GM23338 (cell line): ENCODE results near the gene PPFIBP2. TPM values are rescaled to one million over a fixed set of nuclear protein-coding genes. Genes with fewer than 3 reads are reported as not detected.

Experiments used
- ATAC-seq: fragments of 200-7000 bp; cut with Tn5 transposase; 3 replicates; pipeline ENCODE4 v1.9.1; 2020
- DNase-seq: peaks from one replicate; pipeline ENCODE4 v3.0.0-alpha.2; 2015; ENCODE audit warnings: low spot score
- H2AFZ ChIP-seq: fragments of 200-600 bp; sonication (generic); 2 replicates; pipeline ENCODE4 v1.8.0; 2016; ENCODE audit warnings: antibody characterized with exemption, mild to moderate bottlenecking, moderate library complexity
- H3F3A ChIP-seq: fragments of 200-600 bp; sonication (generic); replicated peaks from 2 replicates; pipeline ENCODE4 v1.8.0; 2017; ENCODE audit warnings: antibody characterized with exemption, mixed run types, low read depth
- H3K27ac ChIP-seq: fragments of 200-600 bp; sonication (generic); 2 replicates; pipeline ENCODE4 v1.6.1; 2016; ENCODE audit warnings: low read depth
- H3K27me3 ChIP-seq: fragments of 200-600 bp; sonication (generic); 2 replicates; pipeline ENCODE4 v1.8.0; 2016; ENCODE audit warnings: mild to moderate bottlenecking, mixed run types, moderate library complexity; ENCODE audit not compliant: insufficient read depth
- H3K36me3 ChIP-seq: fragments of 200-600 bp; sonication (generic); 2 replicates; pipeline ENCODE4 v1.8.0; 2016; ENCODE audit warnings: mild to moderate bottlenecking; ENCODE audit not compliant: insufficient read depth
- H3K4me1 ChIP-seq: fragments of 200-600 bp; sonication (generic); 2 replicates; pipeline ENCODE4 v1.8.0; 2016; ENCODE audit warnings: mild to moderate bottlenecking, moderate library complexity; ENCODE audit not compliant: insufficient read depth
- H3K4me2 ChIP-seq: fragments of 200-600 bp; sonication (generic); 2 replicates; pipeline ENCODE4 v1.7.1; 2017; ENCODE audit warnings: mixed run types
- H3K4me3 ChIP-seq: fragments of 200-600 bp; sonication (generic); 2 replicates; pipeline ENCODE4 v1.6.1; 2016; ENCODE audit warnings: mixed run types
- H3K79me2 ChIP-seq: fragments of 200-600 bp; sonication (generic); replicated peaks from 2 replicates; pipeline ENCODE4 v1.8.0; 2017; ENCODE audit warnings: mild to moderate bottlenecking; ENCODE audit not compliant: insufficient read depth
- H3K9me2 ChIP-seq: fragments of 200-600 bp; sonication (generic); 2 replicates; pipeline ENCODE4 v1.8.0; 2017; ENCODE audit not compliant: insufficient read depth
- H4K20me1 ChIP-seq: fragments of 200-600 bp; sonication (generic); replicated peaks from 2 replicates; pipeline ENCODE4 v1.8.0; 2017; ENCODE audit warnings: mild to moderate bottlenecking; ENCODE audit not compliant: insufficient read depth
- H3K27ac Mint-ChIP-seq: 2 replicates; pipeline ENCODE4 v1.8.0; 2020; ENCODE audit warnings: inconsistent platforms, mild to moderate bottlenecking, moderate library complexity, mixed read lengths
- H3K27me3 Mint-ChIP-seq: 3 replicates; pipeline ENCODE4 v1.8.0; 2022; ENCODE audit warnings: low read depth, mild to moderate bottlenecking, moderate library complexity, mixed read lengths, inconsistent platforms; ENCODE audit not compliant: insufficient read depth, poor library complexity
- H3K36me3 Mint-ChIP-seq: 3 replicates; pipeline ENCODE4 v1.8.0; 2021; ENCODE audit warnings: low read depth, mild to moderate bottlenecking, inconsistent platforms, moderate library complexity, mixed read lengths
- H3K4me1 Mint-ChIP-seq: 3 replicates; pipeline ENCODE4 v1.8.0; 2020; ENCODE audit warnings: mild to moderate bottlenecking, inconsistent platforms, mixed read lengths
- H3K4me3 Mint-ChIP-seq: 3 replicates; pipeline ENCODE4 v1.8.0; 2021; ENCODE audit warnings: moderate library complexity, mild to moderate bottlenecking, inconsistent platforms, mixed read lengths
- H3K9me3 Mint-ChIP-seq: 3 replicates; pipeline ENCODE4 v1.8.0; 2020; ENCODE audit warnings: moderate library complexity, mild to moderate bottlenecking, inconsistent platforms, mixed read lengths
- CREB1 ChIP-seq: fragments of 250-450 bp; sonication (Bioruptor Pico); IDR thresholded peaks from 2 replicates; pipeline ENCODE4 v1.5.0; 2020; ENCODE audit warnings: low read depth, mild to moderate bottlenecking, moderate library complexity
- EZH2phosphoT487 ChIP-seq: fragments of 200-600 bp; sonication (generic); IDR thresholded peaks from one replicate; pipeline ENCODE4 v1.8.1; 2018; ENCODE audit warnings: antibody characterized with exemption; ENCODE audit not compliant: unreplicated experiment
- JUNB ChIP-seq: IDR thresholded peaks from one replicate; pipeline ENCODE4 v1.6.1; 2016; ENCODE audit warnings: antibody characterized with exemption; ENCODE audit not compliant: unreplicated experiment
- NANOG ChIP-seq: IDR thresholded peaks from 2 replicates; pipeline ENCODE4 v1.6.1; 2016; ENCODE audit warnings: antibody characterized with exemption, borderline replicate concordance
- POLR2AphosphoS5 ChIP-seq: IDR thresholded peaks from 2 replicates; pipeline ENCODE4 v1.6.1; 2016; ENCODE audit warnings: antibody characterized with exemption, low read depth
- STAT1 ChIP-seq: IDR thresholded peaks from one replicate; pipeline ENCODE4 v1.6.1; 2016; ENCODE audit warnings: antibody characterized with exemption; ENCODE audit not compliant: unreplicated experiment
- ZNF114 ChIP-seq: fragments of 250-450 bp; sonication (Bioruptor Pico); IDR thresholded peaks from 2 replicates; pipeline ENCODE4 v1.5.0; 2020; ENCODE audit warnings: mild to moderate bottlenecking, moderate library complexity
- polyA plus RNA-seq: library from polyadenylated mRNA; unstranded; fragments of >200 nt; fragmentation: Nextera tagmentation; extraction: Ambion mirVana; gene quantifications from 2 replicates; pipeline ENCODE4 v1.2.1, GENCODE V29; 2016
- total RNA-seq: library from RNA; depleted of rRNA; stranded (reverse); fragments of >200 nt; shearing (Covaris generic); gene quantifications from 2 replicates; pipeline ENCODE4 v1.2.3, GENCODE V29; 2014
- TF ChIP-seq, protein P1 (sequence below): fragments of 250-450 bp; sonication (Bioruptor Pico); IDR thresholded peaks from 2 replicates; pipeline ENCODE4 v1.5.0; 2020; ENCODE audit warnings: mild to moderate bottlenecking, moderate library complexity
- TF ChIP-seq, protein P2 (sequence below): IDR thresholded peaks from 2 replicates; pipeline ENCODE4 v1.6.1; 2016; ENCODE audit warnings: antibody characterized with exemption
- TF ChIP-seq, protein P3 (sequence below), 2 experiments: fragments of 200-600 bp in 1 of 2; sonication (generic) in 1 of 2; conservative IDR thresholded peaks; 2 replicates each; pipeline versions ENCODE4 v1.5.1 to v1.6.1; 2016 to 2017; ENCODE audit warnings: antibody characterized with exemption in 2 of 2, low read depth in 2 of 2, mild to moderate bottlenecking in 2 of 2, moderate library complexity in 1 of 2

The PPFIBP2 gene
- total and polyA plus RNA-seq, 2 experiments from 2014 or later, result 7.1 to 14.8 TPM

DNA sequence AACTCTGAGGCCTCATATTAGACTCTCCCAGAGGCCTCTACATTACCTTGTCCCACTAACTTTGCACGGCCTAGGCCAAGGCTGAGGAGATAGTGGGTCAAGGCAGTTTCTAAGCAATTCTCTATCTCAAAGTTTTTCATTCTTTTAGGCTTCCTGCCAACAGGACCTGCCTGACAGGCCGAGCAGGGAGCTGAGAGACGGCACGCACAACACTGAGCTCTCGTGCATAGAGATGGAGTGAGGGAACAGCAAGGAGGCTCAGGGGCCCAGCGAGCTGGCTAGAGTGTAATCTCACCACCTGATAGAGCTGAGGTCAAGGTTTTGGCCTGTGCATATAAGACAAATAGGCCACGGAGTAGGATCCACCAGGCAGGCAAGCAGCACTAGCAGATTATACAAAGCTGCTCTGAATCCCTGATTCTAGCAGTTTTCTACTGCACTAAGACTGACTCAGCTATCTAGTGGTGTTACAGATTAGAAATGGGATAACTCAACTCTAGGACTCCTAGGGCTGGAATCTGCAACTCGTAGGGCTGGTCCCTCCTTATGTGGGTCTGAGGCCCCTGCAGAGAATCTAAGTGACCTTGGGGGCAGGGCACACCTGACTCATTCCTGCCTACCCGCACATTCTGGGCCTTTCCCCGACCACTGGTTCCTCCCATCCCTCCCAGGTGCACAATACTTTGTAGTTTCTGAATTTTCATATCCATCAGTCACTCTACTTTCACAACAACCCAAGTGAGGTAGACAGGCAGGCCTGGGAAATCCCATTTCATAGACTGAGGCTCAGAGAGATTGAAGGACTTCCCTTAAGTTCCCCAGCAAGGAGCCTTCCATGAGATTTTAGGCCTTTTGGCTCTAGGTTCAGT lies 157.8 kb downstream of the PPFIBP2 start:
- TF ChIP-seq JUNB (no peak), ZNF114 (no peak), EZH2phosphoT487 (no peak), NANOG (no peak), POLR2AphosphoS5 (no peak), STAT1 (no peak), CREB1 (CRISPR knock-in tag) (no peak)
- TF ChIP-seq, protein P1, sequence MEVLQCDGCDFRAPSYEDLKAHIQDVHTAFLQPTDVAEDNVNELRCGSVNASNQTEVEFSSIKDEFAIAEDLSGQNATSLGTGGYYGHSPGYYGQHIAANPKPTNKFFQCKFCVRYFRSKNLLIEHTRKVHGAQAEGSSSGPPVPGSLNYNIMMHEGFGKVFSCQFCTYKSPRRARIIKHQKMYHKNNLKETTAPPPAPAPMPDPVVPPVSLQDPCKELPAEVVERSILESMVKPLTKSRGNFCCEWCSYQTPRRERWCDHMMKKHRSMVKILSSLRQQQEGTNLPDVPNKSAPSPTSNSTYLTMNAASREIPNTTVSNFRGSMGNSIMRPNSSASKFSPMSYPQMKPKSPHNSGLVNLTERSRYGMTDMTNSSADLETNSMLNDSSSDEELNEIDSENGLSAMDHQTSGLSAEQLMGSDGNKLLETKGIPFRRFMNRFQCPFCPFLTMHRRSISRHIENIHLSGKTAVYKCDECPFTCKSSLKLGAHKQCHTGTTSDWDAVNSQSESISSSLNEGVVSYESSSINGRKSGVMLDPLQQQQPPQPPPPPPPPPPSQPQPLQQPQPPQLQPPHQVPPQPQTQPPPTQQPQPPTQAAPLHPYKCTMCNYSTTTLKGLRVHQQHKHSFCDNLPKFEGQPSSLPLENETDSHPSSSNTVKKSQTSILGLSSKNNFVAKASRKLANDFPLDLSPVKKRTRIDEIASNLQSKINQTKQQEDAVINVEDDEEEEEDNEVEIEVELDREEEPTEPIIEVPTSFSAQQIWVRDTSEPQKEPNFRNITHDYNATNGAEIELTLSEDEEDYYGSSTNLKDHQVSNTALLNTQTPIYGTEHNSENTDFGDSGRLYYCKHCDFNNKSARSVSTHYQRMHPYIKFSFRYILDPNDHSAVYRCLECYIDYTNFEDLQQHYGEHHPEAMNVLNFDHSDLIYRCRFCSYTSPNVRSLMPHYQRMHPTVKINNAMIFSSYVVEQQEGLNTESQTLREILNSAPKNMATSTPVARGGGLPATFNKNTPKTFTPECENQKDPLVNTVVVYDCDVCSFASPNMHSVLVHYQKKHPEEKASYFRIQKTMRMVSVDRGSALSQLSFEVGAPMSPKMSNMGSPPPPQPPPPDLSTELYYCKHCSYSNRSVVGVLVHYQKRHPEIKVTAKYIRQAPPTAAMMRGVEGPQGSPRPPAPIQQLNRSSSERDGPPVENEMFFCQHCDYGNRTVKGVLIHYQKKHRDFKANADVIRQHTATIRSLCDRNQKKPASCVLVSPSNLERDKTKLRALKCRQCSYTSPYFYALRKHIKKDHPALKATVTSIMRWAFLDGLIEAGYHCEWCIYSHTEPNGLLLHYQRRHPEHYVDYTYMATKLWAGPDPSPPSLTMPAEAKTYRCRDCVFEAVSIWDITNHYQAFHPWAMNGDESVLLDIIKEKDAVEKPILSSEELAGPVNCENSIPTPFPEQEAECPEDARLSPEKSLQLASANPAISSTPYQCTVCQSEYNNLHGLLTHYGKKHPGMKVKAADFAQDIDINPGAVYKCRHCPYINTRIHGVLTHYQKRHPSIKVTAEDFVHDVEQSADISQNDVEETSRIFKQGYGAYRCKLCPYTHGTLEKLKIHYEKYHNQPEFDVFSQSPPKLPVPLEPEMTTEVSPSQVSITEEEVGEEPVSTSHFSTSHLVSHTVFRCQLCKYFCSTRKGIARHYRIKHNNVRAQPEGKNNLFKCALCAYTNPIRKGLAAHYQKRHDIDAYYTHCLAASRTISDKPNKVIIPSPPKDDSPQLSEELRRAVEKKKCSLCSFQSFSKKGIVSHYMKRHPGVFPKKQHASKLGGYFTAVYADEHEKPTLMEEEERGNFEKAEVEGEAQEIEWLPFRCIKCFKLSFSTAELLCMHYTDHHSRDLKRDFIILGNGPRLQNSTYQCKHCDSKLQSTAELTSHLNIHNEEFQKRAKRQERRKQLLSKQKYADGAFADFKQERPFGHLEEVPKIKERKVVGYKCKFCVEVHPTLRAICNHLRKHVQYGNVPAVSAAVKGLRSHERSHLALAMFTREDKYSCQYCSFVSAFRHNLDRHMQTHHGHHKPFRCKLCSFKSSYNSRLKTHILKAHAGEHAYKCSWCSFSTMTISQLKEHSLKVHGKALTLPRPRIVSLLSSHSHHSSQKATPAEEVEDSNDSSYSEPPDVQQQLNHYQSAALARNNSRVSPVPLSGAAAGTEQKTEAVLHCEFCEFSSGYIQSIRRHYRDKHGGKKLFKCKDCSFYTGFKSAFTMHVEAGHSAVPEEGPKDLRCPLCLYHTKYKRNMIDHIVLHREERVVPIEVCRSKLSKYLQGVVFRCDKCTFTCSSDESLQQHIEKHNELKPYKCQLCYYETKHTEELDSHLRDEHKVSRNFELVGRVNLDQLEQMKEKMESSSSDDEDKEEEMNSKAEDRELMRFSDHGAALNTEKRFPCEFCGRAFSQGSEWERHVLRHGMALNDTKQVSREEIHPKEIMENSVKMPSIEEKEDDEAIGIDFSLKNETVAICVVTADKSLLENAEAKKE, result no peak
- TF ChIP-seq, protein P2, sequence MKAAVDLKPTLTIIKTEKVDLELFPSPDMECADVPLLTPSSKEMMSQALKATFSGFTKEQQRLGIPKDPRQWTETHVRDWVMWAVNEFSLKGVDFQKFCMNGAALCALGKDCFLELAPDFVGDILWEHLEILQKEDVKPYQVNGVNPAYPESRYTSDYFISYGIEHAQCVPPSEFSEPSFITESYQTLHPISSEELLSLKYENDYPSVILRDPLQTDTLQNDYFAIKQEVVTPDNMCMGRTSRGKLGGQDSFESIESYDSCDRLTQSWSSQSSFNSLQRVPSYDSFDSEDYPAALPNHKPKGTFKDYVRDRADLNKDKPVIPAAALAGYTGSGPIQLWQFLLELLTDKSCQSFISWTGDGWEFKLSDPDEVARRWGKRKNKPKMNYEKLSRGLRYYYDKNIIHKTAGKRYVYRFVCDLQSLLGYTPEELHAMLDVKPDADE, result no peak
- TF ChIP-seq, protein P3, sequence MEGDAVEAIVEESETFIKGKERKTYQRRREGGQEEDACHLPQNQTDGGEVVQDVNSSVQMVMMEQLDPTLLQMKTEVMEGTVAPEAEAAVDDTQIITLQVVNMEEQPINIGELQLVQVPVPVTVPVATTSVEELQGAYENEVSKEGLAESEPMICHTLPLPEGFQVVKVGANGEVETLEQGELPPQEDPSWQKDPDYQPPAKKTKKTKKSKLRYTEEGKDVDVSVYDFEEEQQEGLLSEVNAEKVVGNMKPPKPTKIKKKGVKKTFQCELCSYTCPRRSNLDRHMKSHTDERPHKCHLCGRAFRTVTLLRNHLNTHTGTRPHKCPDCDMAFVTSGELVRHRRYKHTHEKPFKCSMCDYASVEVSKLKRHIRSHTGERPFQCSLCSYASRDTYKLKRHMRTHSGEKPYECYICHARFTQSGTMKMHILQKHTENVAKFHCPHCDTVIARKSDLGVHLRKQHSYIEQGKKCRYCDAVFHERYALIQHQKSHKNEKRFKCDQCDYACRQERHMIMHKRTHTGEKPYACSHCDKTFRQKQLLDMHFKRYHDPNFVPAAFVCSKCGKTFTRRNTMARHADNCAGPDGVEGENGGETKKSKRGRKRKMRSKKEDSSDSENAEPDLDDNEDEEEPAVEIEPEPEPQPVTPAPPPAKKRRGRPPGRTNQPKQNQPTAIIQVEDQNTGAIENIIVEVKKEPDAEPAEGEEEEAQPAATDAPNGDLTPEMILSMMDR (conservative IDR thresholded peaks at IDR 0.05; ENCODE audit: low read depth in 2 of 2), result no peak
- Histone ChIP-seq H4K20me1 (no peaks in the 10 kb centered on the region), H3K9me2 (no peaks in the 10 kb centered on the region), H3K27ac (no peak overlapping the region), H3K36me3 (peaks cover 7% of the 10 kb centered on the region; the same call in 1 of the 2 replicates), H3K4me1 (peaks cover 14% of the 10 kb centered on the region; the same call in 1 of the 2 replicates), H3K4me2 (no peak overlapping the region), H3K27me3 (no peaks in the 10 kb centered on the region), H3K79me2 (no peaks in the 10 kb centered on the region), H3K4me3 (no peak overlapping the region), H3F3A (0 out of 2 replicates have a peak, but pooled peaks cover 3% of the 10 kb centered on the region), H2AFZ (no peak overlapping the region)
- DNase-seq (no peak), ATAC-seq (no peak)
- Mint-ChIP-seq H3K27me3 (peaks cover 13% of the 10 kb centered on the region), H3K27ac (no peak overlapping the region), H3K4me3 (no peak overlapping the region), H3K4me1 (peaks cover 30% of the 10 kb centered on the region), H3K36me3 (peaks cover 33% of the 10 kb centered on the region), H3K9me3 (no peaks in the 10 kb centered on the region)
